ENCODE data around the gene SLC30A7. TPM values are rescaled to one million over a fixed set of nuclear protein-coding genes. Genes with fewer than 3 reads are reported as not detected.
"Not testable (repeated sequence)": the region's sequence is repeated elsewhere in the genome, so short reads cannot be mapped to it uniquely, and the experiment has no call there.

Gene SLC30A7
- total RNA-seq, result 19.1 TPM

GRCh38 chr1:100895540-100896480 is at the start of gene SLC30A7:
Gene SLC30A7 (plus strand): TSS chr1:100896090. CDS start chr1:100896263, 173 bp downstream.
- DNase-seq, result peak; percentile 96

GRCh38 chr1:100847361-100848082 is 48.4 kb upstream of the SLC30A7 start:
- no peak for DNase-seq

- no peak for DNase-seq
Measured at GRCh38 chr1:100851726-100852125, 44.2 kb upstream of the SLC30A7 start.

GRCh38 chr1:100852976-100853375 is 42.9 kb upstream of the SLC30A7 start:
- DNase-seq, result no peak

GRCh38 chr1:100855116-100855515 is 40.8 kb upstream of the SLC30A7 start:
- DNase-seq, result not testable (repeated sequence)

- peak; percentile 29 for DNase-seq
Measured at GRCh38 chr1:100860397-100860991, 35.4 kb upstream of the SLC30A7 start.

GRCh38 chr1:100861379-100861778 is 34.5 kb upstream of the SLC30A7 start:
- no peak for DNase-seq

- DNase-seq, result no peak
Measured at GRCh38 chr1:100862591-100862990, 33.3 kb upstream of the SLC30A7 start.

GRCh38 chr1:100866041-100866900 is 29.6 kb upstream of the SLC30A7 start:
- DNase-seq, result peak; percentile 58

GRCh38 chr1:100866901-100867206 is 29.0 kb upstream of the SLC30A7 start:
- DNase-seq, result no peak

- peak; percentile 73 for DNase-seq
Measured at GRCh38 chr1:100868364-100868995, 27.4 kb upstream of the SLC30A7 start.

GRCh38 chr1:100869996-100870395 is 25.9 kb upstream of the SLC30A7 start:
- DNase-seq, result no peak

- DNase-seq, result no peak
Measured at GRCh38 chr1:100874433-100874832, 21.5 kb upstream of the SLC30A7 start.

GRCh38 chr1:100875228-100875627 is 20.7 kb upstream of the SLC30A7 start:
- DNase-seq, result no peak

GRCh38 chr1:100876291-100876690 is 19.6 kb upstream of the SLC30A7 start:
- no peak for DNase-seq

GRCh38 chr1:100879422-100879821 is 16.5 kb upstream of the SLC30A7 start:
- no peak for DNase-seq

GRCh38 chr1:100881687-100882086 is 14.2 kb upstream of the SLC30A7 start:
- DNase-seq, result no peak

GRCh38 chr1:100882698-100883097 is 13.2 kb upstream of the SLC30A7 start:
- no peak for DNase-seq

GRCh38 chr1:100883963-100884362 is 11.9 kb upstream of the SLC30A7 start:
- no peak for DNase-seq

- DNase-seq, result not testable (repeated sequence)
Measured at GRCh38 chr1:100889007-100889406, 6.9 kb upstream of the SLC30A7 start.

- DNase-seq, result not testable (repeated sequence)
Measured at GRCh38 chr1:100889869-100890482, 5.9 kb upstream of the SLC30A7 start.

Measured in tongue (tissue), 2 donors.